ENCODE results near the gene AFMID.

AFMID gene

GRCh38 chr17:78172249-78173051 lies 14.7 kb upstream of the AFMID start (continued):
- TF ChIP-seq ZNF132 (tag by site-specific recombination; IDR thresholded peaks at IDR 0.05; ENCODE audit: borderline replicate concordance) (no peak), ZNF473 (tag by site-specific recombination; IDR thresholded peaks at IDR 0.05) (no peak), ZNF571 (tag by site-specific recombination; IDR thresholded peaks at IDR 0.05) (no peak), ZNF140 (tag by site-specific recombination; IDR thresholded peaks at IDR 0.05) (no peak), HIC1 (tag by site-specific recombination; IDR thresholded peaks at IDR 0.05) (no peak; the same call in 1 of the 2 replicates), ZNF19 (tag by site-specific recombination; IDR thresholded peaks at IDR 0.05; ENCODE audit: low read depth) (no peak), MZF1 (tag by site-specific recombination; IDR thresholded peaks at IDR 0.05; ENCODE audit: borderline replicate concordance) (no peak), ZNF184 (tag by site-specific recombination; IDR thresholded peaks at IDR 0.05) (no peak)
- TF ChIP-seq, protein P1, sequence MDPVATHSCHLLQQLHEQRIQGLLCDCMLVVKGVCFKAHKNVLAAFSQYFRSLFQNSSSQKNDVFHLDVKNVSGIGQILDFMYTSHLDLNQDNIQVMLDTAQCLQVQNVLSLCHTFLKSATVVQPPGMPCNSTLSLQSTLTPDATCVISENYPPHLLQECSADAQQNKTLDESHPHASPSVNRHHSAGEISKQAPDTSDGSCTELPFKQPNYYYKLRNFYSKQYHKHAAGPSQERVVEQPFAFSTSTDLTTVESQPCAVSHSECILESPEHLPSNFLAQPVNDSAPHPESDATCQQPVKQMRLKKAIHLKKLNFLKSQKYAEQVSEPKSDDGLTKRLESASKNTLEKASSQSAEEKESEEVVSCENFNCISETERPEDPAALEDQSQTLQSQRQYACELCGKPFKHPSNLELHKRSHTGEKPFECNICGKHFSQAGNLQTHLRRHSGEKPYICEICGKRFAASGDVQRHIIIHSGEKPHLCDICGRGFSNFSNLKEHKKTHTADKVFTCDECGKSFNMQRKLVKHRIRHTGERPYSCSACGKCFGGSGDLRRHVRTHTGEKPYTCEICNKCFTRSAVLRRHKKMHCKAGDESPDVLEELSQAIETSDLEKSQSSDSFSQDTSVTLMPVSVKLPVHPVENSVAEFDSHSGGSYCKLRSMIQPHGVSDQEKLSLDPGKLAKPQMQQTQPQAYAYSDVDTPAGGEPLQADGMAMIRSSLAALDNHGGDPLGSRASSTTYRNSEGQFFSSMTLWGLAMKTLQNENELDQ (tag by site-specific recombination; IDR thresholded peaks at IDR 0.05; ENCODE audit: low read depth): no peak
- TF ChIP-seq, protein P2, sequence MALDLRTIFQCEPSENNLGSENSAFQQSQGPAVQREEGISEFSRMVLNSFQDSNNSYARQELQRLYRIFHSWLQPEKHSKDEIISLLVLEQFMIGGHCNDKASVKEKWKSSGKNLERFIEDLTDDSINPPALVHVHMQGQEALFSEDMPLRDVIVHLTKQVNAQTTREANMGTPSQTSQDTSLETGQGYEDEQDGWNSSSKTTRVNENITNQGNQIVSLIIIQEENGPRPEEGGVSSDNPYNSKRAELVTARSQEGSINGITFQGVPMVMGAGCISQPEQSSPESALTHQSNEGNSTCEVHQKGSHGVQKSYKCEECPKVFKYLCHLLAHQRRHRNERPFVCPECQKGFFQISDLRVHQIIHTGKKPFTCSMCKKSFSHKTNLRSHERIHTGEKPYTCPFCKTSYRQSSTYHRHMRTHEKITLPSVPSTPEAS (tag by site-specific recombination; IDR thresholded peaks at IDR 0.05): no peak

DNA sequence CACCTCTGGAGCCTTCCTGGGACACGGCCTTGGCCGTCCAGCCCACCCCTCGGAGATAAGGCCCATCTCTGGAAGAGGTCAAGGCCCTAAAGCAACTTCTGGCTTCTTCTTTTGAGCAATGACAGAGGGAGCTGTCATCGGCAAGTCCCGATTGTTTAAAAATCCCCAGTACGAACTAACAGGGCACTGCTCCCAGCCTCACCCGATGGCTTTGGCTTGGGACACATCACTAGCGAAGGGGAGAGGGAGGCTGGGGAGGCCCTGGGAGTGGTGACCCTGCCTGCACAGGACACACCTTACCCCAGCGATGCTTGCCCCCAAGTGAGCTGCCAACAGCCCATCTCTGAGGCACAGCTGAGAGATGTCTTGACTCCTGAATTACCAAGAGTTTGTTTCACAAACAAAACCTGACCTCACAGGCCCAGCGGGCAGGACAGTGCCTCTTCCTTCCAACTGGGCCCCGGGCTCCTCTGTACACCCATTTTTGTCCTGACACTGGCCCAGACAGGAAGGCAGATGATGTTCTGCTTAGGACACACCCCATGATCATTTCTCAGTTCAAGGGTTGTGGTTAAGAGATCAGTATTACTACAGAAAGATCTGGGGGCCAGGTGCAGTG lies 14.0 kb upstream of the AFMID start:
- H3K27ac ChIP-seq (ENCODE audit: extremely low read depth, low read depth, low read length): peak overlapping the region; percentile 41; the same call in 1 of the 2 replicates
- POLR2A ChIA-PET: interaction anchor here (1.1 to 4.1 kb wide), 3 partner anchors 11 to 29 kb away, joined by 5 to 48 read pairs (median 6); partner anchors contain the start of genes AFMID and TK1
- TF ChIP-seq ZBTB10 (tag by site-specific recombination; IDR thresholded peaks at IDR 0.05) (0 out of 2 replicates have a peak, but pooled peaks have one; percentile 27), GLIS1 (tag by site-specific recombination; IDR thresholded peaks at IDR 0.05) (peak; percentile 22; the same call in 1 of the 2 replicates), ZNF768 (tag by site-specific recombination; IDR thresholded peaks at IDR 0.05) (no peak), ZNF521 (tag by site-specific recombination; IDR thresholded peaks at IDR 0.05) (no peak), ZNF140 (tag by site-specific recombination; IDR thresholded peaks at IDR 0.05) (no peak), ZBTB8A (tag by site-specific recombination; IDR thresholded peaks at IDR 0.05) (no peak)
- H3K4me1 ChIP-seq (ENCODE audit: control insufficient read depth, insufficient read depth, low read length): no peaks in the 10 kb centered on the region; the same call in 1 of the 2 replicates
- CTCF ChIA-PET: interaction anchor here (0.6 to 8.1 kb wide), 5 partner anchors 13 to 63 kb away, joined by 3 to 94 read pairs (median 5); partner anchors contain the start of genes AFMID and TK1
- no peak overlapping the region for H3K4me3 ChIP-seq (ENCODE audit: low read depth, low read length)
- peaks cover 6 to 66% of the 10 kb centered on the region in 2 experiments; a peak in 2 of 3 replicates for H3K36me3 ChIP-seq (ENCODE audit: control insufficient read depth in 2 of 2, insufficient read depth in 1 of 2, low read length in 2 of 2)
- no peaks in the 10 kb centered on the region for H3K9me3 ChIP-seq (ENCODE audit: control insufficient read depth, insufficient read depth, low read depth, low read length)
